K562 (cell line): ENCODE data around the gene NUP85. TPM values are rescaled to one million over a fixed set of nuclear protein-coding genes. Genes with fewer than 3 reads are reported as not detected.

Experiments
- ATAC-seq: fragments of 200-7000 bp; cut with Tn5 transposase; 3 replicates; pipeline ENCODE4 v1.9.1; 2020; ENCODE audit warnings: moderate library complexity
- BruUV-seq: library from RNA; stranded (reverse); fragments of 400-500 nt; replicated peaks from 2 replicates; lab custom pipeline; 2021; lab: Mats Ljungman, UMichigan
- CTCF ChIA-PET: fragments of 300-600 bp; formaldehyde crosslinking; extraction: SDS; loops from one replicate; lab custom pipeline; 2021; ENCODE audit warnings: low intra/inter-chr PET ratio; lab: Yijun Ruan, JAX
- POLR2A ChIA-PET: fragments of 300-600, 350-650 bp; sonication (Branson Sonifier 250); formaldehyde crosslinking; extraction: SDS; loops from one replicate; lab custom pipeline; 2021; ENCODE audit warnings: antibody characterized with exemption, inconsistent platforms; lab: Yijun Ruan, JAX
- DNase-seq, 4 experiments: peaks; one replicate each; pipeline versions ENCODE4 v3.0.0 to v3.0.0-alpha.2; 2011 to 2018; ENCODE audit warnings: low spot score in 3 of 4, mixed read lengths in 3 of 4; ENCODE audit errors: extremely low read depth in 1 of 4
- FAIRE-seq: peaks from 2 replicates; lab custom pipeline; 2011; peaks lifted over from hg19 to GRCh38; lab: Jason Lieb, UNC
- H2AFZ ChIP-seq: 2 replicates; pipeline ENCODE4 v1.6.0; 2011; ENCODE audit warnings: low read depth, low read length, control low read depth, inconsistent platforms
- H3K27ac ChIP-seq: fragments of 200-600 bp; 3 replicates; pipeline ENCODE4 v1.8.0; 2011; ENCODE audit warnings: low read depth, mild to moderate bottlenecking, control low read depth, inconsistent platforms, low read length, moderate library complexity, mixed read lengths; ENCODE audit errors: extremely low read depth
- H3K27me3 ChIP-seq, 2 experiments: fragments of 300-600 bp in 1 of 2; 2 replicates in 1 of 2; 3 replicates in 1 of 2; pipeline versions ENCODE4 v1.6.0 to v1.8.0; 2011; ENCODE audit warnings: inconsistent platforms in 2 of 2, low read length in 2 of 2, mild to moderate bottlenecking in 1 of 2, mixed read lengths in 1 of 2, moderate library complexity in 1 of 2; ENCODE audit not compliant: control insufficient read depth in 2 of 2, insufficient read depth in 2 of 2
- H3K36me3 ChIP-seq: fragments of 300-600 bp; 3 replicates; pipeline ENCODE4 v1.8.0; 2011; ENCODE audit warnings: mild to moderate bottlenecking, low read length, inconsistent platforms; ENCODE audit not compliant: control insufficient read depth, insufficient read depth
- H3K4me1 ChIP-seq, 2 experiments: fragments of 200-600 bp in 1 of 2; replicated peaks in 1 of 2; 2 replicates in 1 of 2; 3 replicates in 1 of 2; pipeline versions ENCODE4 v1.5.1 to v1.8.0; 2011; ENCODE audit warnings: inconsistent platforms in 2 of 2, low read length in 2 of 2, mild to moderate bottlenecking in 1 of 2, mixed read lengths in 1 of 2, moderate library complexity in 1 of 2; ENCODE audit not compliant: control insufficient read depth in 2 of 2, insufficient read depth in 2 of 2
- H3K4me2 ChIP-seq: 2 replicates; pipeline ENCODE4 v1.6.1; 2011; ENCODE audit warnings: low read length, control low read depth, inconsistent platforms, mixed read lengths; ENCODE audit not compliant: insufficient read depth
- H3K4me3 ChIP-seq: fragments of 200-600 bp; sonication (generic), shearing (Covaris generic); 2 replicates; pipeline ENCODE4 v1.5.1; 2016; ENCODE audit warnings: control low read depth, inconsistent platforms
- H3K79me2 ChIP-seq: fragments of 200-600 bp; 3 replicates; pipeline ENCODE4 v1.8.0; 2011; ENCODE audit warnings: low read length, inconsistent platforms; ENCODE audit not compliant: control insufficient read depth, insufficient read depth
- H3K9ac ChIP-seq, 2 experiments: 2 replicates each; pipeline versions ENCODE4 v1.6.0 to v1.6.1; 2011; ENCODE audit warnings: low read depth in 2 of 2, low read length in 2 of 2, control low read depth in 1 of 2, inconsistent platforms in 1 of 2, mild to moderate bottlenecking in 1 of 2, mixed read lengths in 1 of 2; ENCODE audit not compliant: insufficient read depth in 1 of 2
- H3K9me1 ChIP-seq: one replicate; pipeline ENCODE4 v1.6.0; 2011; ENCODE audit warnings: inconsistent platforms, mild to moderate bottlenecking, low read length, moderate library complexity; ENCODE audit not compliant: control insufficient read depth, insufficient read depth
- H3K9me3 ChIP-seq: replicated peaks from 2 replicates; pipeline ENCODE4 v1.5.1; 2011; ENCODE audit warnings: low read depth, low read length, inconsistent platforms; ENCODE audit not compliant: control insufficient read depth, insufficient read depth
- H4K20me1 ChIP-seq: replicated peaks from 2 replicates; pipeline ENCODE4 v1.6.1; 2011; ENCODE audit warnings: low read length, inconsistent platforms, mixed read lengths; ENCODE audit not compliant: control insufficient read depth, insufficient read depth
- ATF6 ChIP-seq: sonication (generic); formaldehyde crosslinking; IDR thresholded peaks from 2 replicates; pipeline ENCODE4 v1.4.0; 2020; ENCODE audit warnings: mild to moderate bottlenecking, missing genetic modification reagents
- BMI1 ChIP-seq: fragments of 150-350 bp; IDR thresholded peaks from 2 replicates; pipeline ENCODE4 v1.6.1; 2014; ENCODE audit warnings: low read length
- CCNT2 ChIP-seq: IDR thresholded peaks from 2 replicates; pipeline ENCODE4 v1.6.1; 2011; ENCODE audit warnings: borderline replicate concordance, low read depth, mild to moderate bottlenecking, moderate library complexity, mixed read lengths, low read length; ENCODE audit not compliant: insufficient read length; ENCODE audit errors: extremely low read depth
- CHCHD3 ChIP-seq: fragments of 250-450 bp; sonication (Bioruptor Pico); IDR thresholded peaks from 2 replicates; pipeline ENCODE4 v2.1.2; 2022; ENCODE audit warnings: mild to moderate bottlenecking
- DACH1 ChIP-seq: fragments of 450-650 bp; IDR thresholded peaks from 2 replicates; pipeline ENCODE4 v1.6.1; 2018; ENCODE audit not compliant: partially characterized antibody
- GTF2E2 ChIP-seq: fragments of 200-800 bp; sonication (Bioruptor generic); IDR thresholded peaks from 2 replicates; pipeline ENCODE4 v1.6.1; 2016; ENCODE audit warnings: missing genetic modification characterization, missing compliant biosample characterization
- HNRNPUL1 ChIP-seq: fragments of 200-400 bp; formaldehyde crosslinking; IDR thresholded peaks from 2 replicates; pipeline ENCODE4 v1.6.1; 2017; ENCODE audit warnings: low read length
- NFATC3 ChIP-seq: fragments of 450-650 bp; IDR thresholded peaks from 2 replicates; pipeline ENCODE4 v1.6.1; 2017; ENCODE audit warnings: mild to moderate bottlenecking
- PTBP1 ChIP-seq: fragments of 200-400 bp; formaldehyde crosslinking; IDR thresholded peaks from 2 replicates; pipeline ENCODE4 v1.6.1; 2017; ENCODE audit warnings: low read depth, low read length
- SMARCB1 ChIP-seq: IDR thresholded peaks from 2 replicates; pipeline ENCODE4 v1.6.1; 2011; ENCODE audit warnings: improper control_type of control experiment, low read depth; ENCODE audit not compliant: insufficient read length
- U2AF2 ChIP-seq: fragments of 200-400 bp; formaldehyde crosslinking; optimal IDR thresholded peaks from 2 replicates; pipeline ENCODE3; 2017; ENCODE audit warnings: low read depth, mild to moderate bottlenecking, low read length
- ZC3H8 ChIP-seq: fragments of 450-650 bp; IDR thresholded peaks from 2 replicates; pipeline ENCODE4 v1.6.1; 2017
- ZNF143 ChIP-seq: sonication (generic); formaldehyde crosslinking; IDR thresholded peaks from 2 replicates; pipeline ENCODE4 v1.9.0; 2022; ENCODE audit warnings: mild to moderate bottlenecking, missing genetic modification reagents
- ZNF644 ChIP-seq: fragments of 200-800 bp; sonication (Bioruptor generic); IDR thresholded peaks from 2 replicates; pipeline ENCODE4 v1.6.1; 2016; ENCODE audit warnings: low read depth, missing genetic modification characterization, missing compliant biosample characterization
- WGBS: fragments of 100-300 bp; shearing (Covaris generic); methylation state at CpG from one replicate; pipeline ENCODE4 v1.1.6; 2016; ENCODE audit warnings: low coverage, mixed read lengths; ENCODE audit not compliant: insufficient coverage; ENCODE audit errors: missing lambda C conversion rate; 5-methylcytosine and 5-hydroxymethylcytosine counted together
- in situ Hi-C: fragments of 300-500 bp; cut with MboI; formaldehyde crosslinking; loops from 4 replicates; pipeline ENCODE4 v1.15.0; 2018; ENCODE audit warnings: inconsistent platforms, mixed read lengths
- intact Hi-C: fragments of 100-400 bp; cut with micrococcal nuclease; formaldehyde crosslinking; loops from 2 replicates; pipeline ENCODE4 v1.14.2; 2022
- polyA plus RNA-seq, 8 experiments: library from polyadenylated mRNA; depleted of rRNA in 4 of 8; stranded (reverse) in 5 of 8; unstranded in 3 of 8; fragments of >200 nt; fragmentation: Nextera tagmentation in 2 of 8; fragmentation: Illumina TruSeq in 1 of 8; extraction: Ambion mirVana in 2 of 8; extraction: Trizol in 1 of 8; gene quantifications; 2 replicates each; pipeline versions ENCODE4 v1.2.1 to v1.2.3, GENCODE V29; 2011 to 2014; ENCODE audit warnings: inconsistent platforms in 1 of 8, missing spikeins in 1 of 8
- total RNA-seq, 7 experiments: library from RNA; depleted of rRNA in 6 of 7; stranded (reverse); fragments of >200 nt in 6 of 7; fragmentation: Illumina TruSeq in 2 of 7; extraction: Trizol in 2 of 7; gene quantifications; 2 replicates each; pipeline versions ENCODE4 v1.2.1 to v1.2.3, GENCODE V29; 2011 to 2021; ENCODE audit warnings: low replicate concordance in 1 of 7
- TF ChIP-seq, protein P1 (sequence below), 2 experiments: fragments of 450-650 bp in 1 of 2; IDR thresholded peaks; 2 replicates each; pipeline ENCODE4 v1.6.1; 2011 to 2017; ENCODE audit warnings: low read depth in 2 of 2, antibody characterized with exemption in 1 of 2, borderline replicate concordance in 1 of 2, low read length in 1 of 2, mild to moderate bottlenecking in 1 of 2, mixed read lengths in 1 of 2; ENCODE audit not compliant: control insufficient read depth in 1 of 2
- TF ChIP-seq, protein P2 (sequence below): fragments of 450-650 bp; IDR thresholded peaks from 2 replicates; pipeline ENCODE4 v1.6.1; 2017; ENCODE audit warnings: antibody characterized with exemption

Gene NUP85
- total and polyA plus RNA-seq, 9 of the 15 experiments (the other 6 are each of a cell fraction or from before 2014, with no cell fraction given): 50.2 to 177 (median 110) TPM

GRCh38 chr17:75227729-75228128 lies 22.2 kb downstream of the NUP85 start (continued):
- TF ChIP-seq, protein P1, sequence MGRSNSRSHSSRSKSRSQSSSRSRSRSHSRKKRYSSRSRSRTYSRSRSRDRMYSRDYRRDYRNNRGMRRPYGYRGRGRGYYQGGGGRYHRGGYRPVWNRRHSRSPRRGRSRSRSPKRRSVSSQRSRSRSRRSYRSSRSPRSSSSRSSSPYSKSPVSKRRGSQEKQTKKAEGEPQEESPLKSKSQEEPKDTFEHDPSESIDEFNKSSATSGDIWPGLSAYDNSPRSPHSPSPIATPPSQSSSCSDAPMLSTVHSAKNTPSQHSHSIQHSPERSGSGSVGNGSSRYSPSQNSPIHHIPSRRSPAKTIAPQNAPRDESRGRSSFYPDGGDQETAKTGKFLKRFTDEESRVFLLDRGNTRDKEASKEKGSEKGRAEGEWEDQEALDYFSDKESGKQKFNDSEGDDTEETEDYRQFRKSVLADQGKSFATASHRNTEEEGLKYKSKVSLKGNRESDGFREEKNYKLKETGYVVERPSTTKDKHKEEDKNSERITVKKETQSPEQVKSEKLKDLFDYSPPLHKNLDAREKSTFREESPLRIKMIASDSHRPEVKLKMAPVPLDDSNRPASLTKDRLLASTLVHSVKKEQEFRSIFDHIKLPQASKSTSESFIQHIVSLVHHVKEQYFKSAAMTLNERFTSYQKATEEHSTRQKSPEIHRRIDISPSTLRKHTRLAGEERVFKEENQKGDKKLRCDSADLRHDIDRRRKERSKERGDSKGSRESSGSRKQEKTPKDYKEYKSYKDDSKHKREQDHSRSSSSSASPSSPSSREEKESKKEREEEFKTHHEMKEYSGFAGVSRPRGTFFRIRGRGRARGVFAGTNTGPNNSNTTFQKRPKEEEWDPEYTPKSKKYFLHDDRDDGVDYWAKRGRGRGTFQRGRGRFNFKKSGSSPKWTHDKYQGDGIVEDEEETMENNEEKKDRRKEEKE (IDR thresholded peaks at IDR 0.05; ENCODE audit: borderline replicate concordance in 1 of 2, control insufficient read depth in 1 of 2, low read depth in 2 of 2, low read length in 1 of 2): no peak

- H3K4me2 ChIP-seq: no peak overlapping the region
- ChIA-PET POLR2A (interaction anchor here (0.6 to 4.5 kb wide), 9 partner anchors 7 to 314 kb away, joined by 3 to 38 read pairs (median 5); partner anchors contain the start of genes GGA3, MIF4GD and MRPS7), CTCF (no interaction called here)
- no peaks in the 10 kb centered on the region for H3K27me3 ChIP-seq
- no peak overlapping the region for H3K4me3 ChIP-seq
- H3K9me1 ChIP-seq: no peaks in the 10 kb centered on the region
- H3K9ac ChIP-seq: no peak overlapping the region
- DNase-seq: no peak
- no peaks in the 10 kb centered on the region for H3K9me3 ChIP-seq
- H3K4me1 ChIP-seq: no peaks in the 10 kb centered on the region
- in situ Hi-C loops (no loop called here), intact Hi-C loops (no loop called here)
- no peak for ATAC-seq
- H2AFZ ChIP-seq: no peak overlapping the region
- no peaks in the 10 kb centered on the region for H3K79me2 ChIP-seq
- H3K27ac ChIP-seq: no peak overlapping the region
- no peaks in the 10 kb centered on the region for H4K20me1 ChIP-seq
- H3K36me3 ChIP-seq: peaks cover 90% of the 10 kb centered on the region
- TSS peak; percentile 23 for BruUV-seq
- 76% methylated on average over 2 of the region's 2 CpGs for WGBS
- no peak for FAIRE-seq
- TF ChIP-seq BMI1 (no peak), CHCHD3 (CRISPR knock-in tag) (no peak), ZNF143 (CRISPR knock-in tag) (no peak), U2AF2 (no peak), ATF6 (CRISPR knock-in tag) (no peak), DACH1 (no peak), GTF2E2 (no peak), PTBP1 (no peak), CCNT2 (no peak), ZNF644 (no peak), HNRNPUL1 (no peak), SMARCB1 (no peak), ZC3H8 (no peak), NFATC3 (no peak)
- TF ChIP-seq, protein P2, sequence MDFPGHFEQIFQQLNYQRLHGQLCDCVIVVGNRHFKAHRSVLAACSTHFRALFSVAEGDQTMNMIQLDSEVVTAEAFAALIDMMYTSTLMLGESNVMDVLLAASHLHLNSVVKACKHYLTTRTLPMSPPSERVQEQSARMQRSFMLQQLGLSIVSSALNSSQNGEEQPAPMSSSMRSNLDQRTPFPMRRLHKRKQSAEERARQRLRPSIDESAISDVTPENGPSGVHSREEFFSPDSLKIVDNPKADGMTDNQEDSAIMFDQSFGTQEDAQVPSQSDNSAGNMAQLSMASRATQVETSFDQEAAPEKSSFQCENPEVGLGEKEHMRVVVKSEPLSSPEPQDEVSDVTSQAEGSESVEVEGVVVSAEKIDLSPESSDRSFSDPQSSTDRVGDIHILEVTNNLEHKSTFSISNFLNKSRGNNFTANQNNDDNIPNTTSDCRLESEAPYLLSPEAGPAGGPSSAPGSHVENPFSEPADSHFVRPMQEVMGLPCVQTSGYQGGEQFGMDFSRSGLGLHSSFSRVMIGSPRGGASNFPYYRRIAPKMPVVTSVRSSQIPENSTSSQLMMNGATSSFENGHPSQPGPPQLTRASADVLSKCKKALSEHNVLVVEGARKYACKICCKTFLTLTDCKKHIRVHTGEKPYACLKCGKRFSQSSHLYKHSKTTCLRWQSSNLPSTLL: no peak
These were observed 22.8 kb downstream of the NUP85 start for GRCh38 chr17:75228305-75228704.
